ENCODE data around the gene USP1. TPM values are rescaled to one million over a fixed set of nuclear protein-coding genes. Genes with fewer than 3 reads are reported as not detected.

Gene USP1
- total and polyA plus RNA-seq, 2 donors (not counting 3 experiments of a cell fraction or from before 2014, with no cell fraction given) = 7.0 to 38.4 TPM

GRCh38 chr1:62467092-62467491 lies 30.2 kb downstream of the USP1 start:
- POLR2A ChIA-PET = no interaction called here
- dilution Hi-C loops (cut with MboI; ENCODE audit: extremely low pct_ligation_motif_present, low sequenced_read_pairs) = no loop called here
- CTCF ChIA-PET = no interaction called here

DNA sequence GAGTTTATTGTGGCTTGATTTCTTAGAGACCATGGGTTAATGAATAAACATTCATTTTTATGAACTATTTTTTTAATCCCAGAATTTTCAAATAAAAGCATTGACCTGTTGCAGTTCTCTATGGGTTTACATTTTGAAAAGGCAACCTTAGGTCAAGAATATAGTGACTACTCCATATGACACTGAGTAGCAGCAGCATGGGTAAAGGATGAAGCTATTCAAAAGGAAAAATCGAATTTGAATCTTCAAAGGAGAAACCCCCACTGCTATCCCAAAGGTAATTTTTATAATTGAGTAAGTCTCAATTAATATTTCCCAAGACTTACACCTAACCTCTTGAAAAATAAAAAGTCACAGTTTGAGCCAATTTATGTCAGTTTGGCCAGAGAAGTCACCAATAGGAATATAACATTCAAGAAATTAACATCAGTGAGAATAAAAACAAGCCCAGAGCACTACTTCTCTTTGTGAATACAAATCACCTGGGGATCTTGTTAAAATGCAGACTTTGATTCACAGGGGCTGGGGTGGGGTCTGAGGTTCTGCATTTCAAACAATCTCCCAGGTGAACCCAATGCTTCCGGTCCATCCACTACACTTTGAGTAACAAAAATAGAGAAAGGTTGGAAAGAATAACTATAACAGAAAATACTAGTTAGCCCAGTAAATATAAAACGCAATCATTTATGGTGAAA lies 39.8 kb downstream of the USP1 start:
- no peak overlapping the region for H3K4me2 ChIP-seq (ENCODE audit: insufficient read depth, low read length)
- H2AFZ ChIP-seq (ENCODE audit: low read depth, low read length) = no peak overlapping the region
- no peaks in the 10 kb centered on the region for H3K79me2 ChIP-seq (ENCODE audit: control insufficient read depth, insufficient read depth, low read length)
- no peaks in the 10 kb centered on the region for H3K9me1 ChIP-seq (replicated peaks; ENCODE audit: control insufficient read depth, extremely low read depth, insufficient read depth, low read length)
- no peaks in the 10 kb centered on the region for H3K4me1 ChIP-seq (ENCODE audit: control insufficient read depth, extremely low read depth, insufficient read depth, low read length)
- ChIA-PET POLR2A (no interaction called here), CTCF (no interaction called here)
- no peaks in the 10 kb centered on the region for H4K20me1 ChIP-seq (replicated peaks; ENCODE audit: control insufficient read depth, extremely low read depth, insufficient read depth, low read length)
- no peak overlapping the region for H3K27ac ChIP-seq (ENCODE audit: insufficient read depth, low read depth, low read length)
- H3K4me3 ChIP-seq (replicated peaks in 1 of 3; ENCODE audit: insufficient read depth in 1 of 3, low read depth in 1 of 3, low read length in 3 of 3) = no peak overlapping the region
- no TSS peak for BruUV-seq (replicated peaks)
- DNase-seq (ENCODE audit: low read depth, low spot score) (no peak), FAIRE-seq (no peak)
- peaks cover 1 to 5% of the 10 kb centered on the region in 2 experiments for H3K36me3 ChIP-seq (ENCODE audit: control insufficient read depth in 2 of 2, extremely low read depth in 1 of 2, insufficient read depth in 2 of 2, low read length in 2 of 2)
- TF ChIP-seq JUN (IDR thresholded peaks at IDR 0.05; ENCODE audit: borderline replicate concordance, insufficient read depth, insufficient read length, low read depth) (no peak), FOS (IDR thresholded peaks at IDR 0.05; ENCODE audit: borderline replicate concordance, insufficient read depth, low read length) (no peak), EZH2 (IDR thresholded peaks at IDR 0.05; ENCODE audit: borderline replicate concordance, low read depth, low read length, severe bottlenecking) (no peak), GATA2 (IDR thresholded peaks at IDR 0.05; ENCODE audit: insufficient read depth, insufficient read length, low read depth, low read length) (no peak), POLR2A (IDR thresholded peaks at IDR 0.05; ENCODE audit: low read depth, low read length) (no peak)
- dilution Hi-C loops (cut with MboI; ENCODE audit: extremely low pct_ligation_motif_present, low sequenced_read_pairs) (no loop called here), intact Hi-C loops (cut with micrococcal nuclease) (no loop called here)
- H3K27me3 ChIP-seq (ENCODE audit: control insufficient read depth in 2 of 2, insufficient read depth in 2 of 2, low read length in 2 of 2) = no peaks in the 10 kb centered on the region
- H3K9ac ChIP-seq (replicated peaks; ENCODE audit: extremely low read depth, insufficient read depth, low read length) = no peak overlapping the region
- no peaks in the 10 kb centered on the region for H3K9me3 ChIP-seq (replicated peaks; ENCODE audit: control insufficient read depth, insufficient read depth, low read length)

More at GRCh38 chr1:62467092-62467491, 30.2 kb downstream of the USP1 start:
- Histone ChIP-seq H3K79me2 (ENCODE audit: control insufficient read depth, insufficient read depth, low read length) (no peaks in the 10 kb centered on the region), H4K20me1 (replicated peaks; ENCODE audit: control insufficient read depth, extremely low read depth, insufficient read depth, low read length) (no peaks in the 10 kb centered on the region), H3K4me3 (replicated peaks in 1 of 3; ENCODE audit: insufficient read depth in 1 of 3, low read depth in 1 of 3, low read length in 3 of 3) (no peak overlapping the region), H3K27ac (ENCODE audit: insufficient read depth, low read depth, low read length) (no peak overlapping the region), H3K4me1 (ENCODE audit: control insufficient read depth, extremely low read depth, insufficient read depth, low read length) (no peaks in the 10 kb centered on the region), H3K9me3 (replicated peaks; ENCODE audit: control insufficient read depth, insufficient read depth, low read length) (no peaks in the 10 kb centered on the region), H3K36me3 (ENCODE audit: control insufficient read depth in 2 of 2, extremely low read depth in 1 of 2, insufficient read depth in 2 of 2, low read length in 2 of 2) (no peaks in the 10 kb centered on the region), H3K9me1 (replicated peaks; ENCODE audit: control insufficient read depth, extremely low read depth, insufficient read depth, low read length) (no peaks in the 10 kb centered on the region), H3K4me2 (ENCODE audit: insufficient read depth, low read length) (no peak overlapping the region), H3K27me3 (ENCODE audit: control insufficient read depth in 2 of 2, insufficient read depth in 2 of 2, low read length in 2 of 2) (no peaks in the 10 kb centered on the region), H3K9ac (replicated peaks; ENCODE audit: extremely low read depth, insufficient read depth, low read length) (no peak overlapping the region), H2AFZ (ENCODE audit: low read depth, low read length) (no peak overlapping the region)
- no peak for DNase-seq (ENCODE audit: low read depth, low spot score)
- no peak for FAIRE-seq
- intact Hi-C loops (cut with micrococcal nuclease) = no loop called here
- TF ChIP-seq MAX (IDR thresholded peaks at IDR 0.05; ENCODE audit: insufficient read depth, insufficient read length) (no peak), POLR2AphosphoS5 (IDR thresholded peaks at IDR 0.05; ENCODE audit: insufficient read depth, low read depth, low read length) (no peak), JUN (IDR thresholded peaks at IDR 0.05; ENCODE audit: borderline replicate concordance, insufficient read depth, insufficient read length, low read depth) (no peak)
- no TSS peak for BruUV-seq (replicated peaks)
